Immature natural killer cell (primary cell): Measurements from ENCODE around the gene TIMP3. TPM values are rescaled to one million over a fixed set of nuclear protein-coding genes. Genes with fewer than 3 reads are reported as not detected.

Experiments used
- DNase-seq, 3 donors: peaks; one replicate each; pipeline ENCODE4 v3.0.0; 2022; ENCODE audit warnings: mixed read lengths in 1 of 3
- H3K27ac Mint-ChIP-seq, 6 donors: one replicate each; pipeline ENCODE4 v1.8.0; 2020; ENCODE audit warnings: mixed read lengths in 6 of 6, mild to moderate bottlenecking in 5 of 6, inconsistent platforms in 4 of 6, moderate library complexity in 3 of 6
- H3K27me3 Mint-ChIP-seq, 3 donors: one replicate each; pipeline ENCODE4 v1.8.0; 2020 to 2021; ENCODE audit warnings: low read depth in 3 of 3, mild to moderate bottlenecking in 3 of 3, mixed read lengths in 3 of 3, moderate library complexity in 3 of 3, inconsistent platforms in 1 of 3
- H3K36me3 Mint-ChIP-seq, 3 donors: one replicate each; pipeline ENCODE4 v1.8.0; 2020; ENCODE audit warnings: mixed read lengths in 3 of 3, inconsistent platforms in 2 of 3, mild to moderate bottlenecking in 2 of 3
- H3K4me1 Mint-ChIP-seq, 2 donors: one replicate each; pipeline ENCODE4 v1.8.0; 2020; ENCODE audit warnings: inconsistent platforms in 2 of 2, mild to moderate bottlenecking in 2 of 2, mixed read lengths in 2 of 2, moderate library complexity in 1 of 2
- H3K4me3 Mint-ChIP-seq, 5 donors: one replicate each; pipeline ENCODE4 v1.8.0; 2020; ENCODE audit warnings: mild to moderate bottlenecking in 5 of 5, mixed read lengths in 5 of 5, inconsistent platforms in 3 of 5, moderate library complexity in 3 of 5
- H3K9me3 Mint-ChIP-seq, 6 donors: one replicate each; pipeline ENCODE4 v1.8.0; 2020; ENCODE audit warnings: mild to moderate bottlenecking in 6 of 6, mixed read lengths in 6 of 6, inconsistent platforms in 4 of 6, moderate library complexity in 3 of 6
- polyA plus RNA-seq, 3 donors: library from polyadenylated mRNA; unstranded; fragments of 300-500 nt; fragmentation: Illumina TruSeq; gene quantifications; one replicate each; pipeline ENCODE4 v1.2.3, GENCODE V29; 2021

TIMP3 gene
- polyA plus RNA-seq, 3 donors from 2014 or later, result not detected

GRCh38 chr22:32820131-32821119 is 18.9 kb downstream of the TIMP3 start:
- H3K9me3 Mint-ChIP-seq, result peaks cover 0 to 6% (median 0%) of the 10 kb centered on the region in 6 donors
- peaks cover 1 to 3% (median 2%) of the 10 kb centered on the region in 3 donors for H3K27me3 Mint-ChIP-seq
- DNase-seq, result no peak
- H3K36me3 Mint-ChIP-seq, result no peaks in the 10 kb centered on the region
- H3K27ac Mint-ChIP-seq, result no peak overlapping the region
- no peak overlapping the region for H3K4me3 Mint-ChIP-seq
- no peaks in the 10 kb centered on the region for H3K4me1 Mint-ChIP-seq

- H3K27ac Mint-ChIP-seq, result no peak overlapping the region
- no peaks in the 10 kb centered on the region for H3K4me1 Mint-ChIP-seq
- peaks cover 0 to 6% (median 0%) of the 10 kb centered on the region in 6 donors for H3K9me3 Mint-ChIP-seq
- H3K36me3 Mint-ChIP-seq, result no peaks in the 10 kb centered on the region
- no peak for DNase-seq
- peaks cover 1 to 3% (median 2%) of the 10 kb centered on the region in 3 donors for H3K27me3 Mint-ChIP-seq
- H3K4me3 Mint-ChIP-seq, result no peak overlapping the region
These were observed 20.8 kb downstream of the TIMP3 start for GRCh38 chr22:32822179-32822877.

- H3K9me3 Mint-ChIP-seq, result peaks cover 0 to 6% (median 0%) of the 10 kb centered on the region in 6 donors
- H3K27me3 Mint-ChIP-seq, result peaks cover 1 to 4% (median 3%) of the 10 kb centered on the region in 3 donors
- H3K27ac Mint-ChIP-seq, result no peak overlapping the region
- H3K4me3 Mint-ChIP-seq, result no peak overlapping the region
- DNase-seq, result no peak
- H3K4me1 Mint-ChIP-seq, result no peaks in the 10 kb centered on the region
- no peaks in the 10 kb centered on the region for H3K36me3 Mint-ChIP-seq
These were observed 21.7 kb downstream of the TIMP3 start for GRCh38 chr22:32823024-32823730.

GRCh38 chr22:32824531-32825312 is 23.2 kb downstream of the TIMP3 start:
- Mint-ChIP-seq H3K36me3 (no peaks in the 10 kb centered on the region), H3K4me1 (no peaks in the 10 kb centered on the region), H3K27ac (no peak overlapping the region), H3K27me3 (peaks cover 1 to 5% (median 4%) of the 10 kb centered on the region in 3 donors), H3K4me3 (no peak overlapping the region), H3K9me3 (peaks cover 0 to 6% (median 0%) of the 10 kb centered on the region in 6 donors)
- no peak for DNase-seq

GRCh38 chr22:32826537-32826936 is 25.0 kb downstream of the TIMP3 start:
- H3K9me3 Mint-ChIP-seq, result peaks cover 0 to 6% (median 0%) of the 10 kb centered on the region in 6 donors
- no peaks in the 10 kb centered on the region for H3K4me1 Mint-ChIP-seq

GRCh38 chr22:32827049-32827602 is 25.6 kb downstream of the TIMP3 start:
- Mint-ChIP-seq H3K4me3 (no peak overlapping the region), H3K36me3 (no peaks in the 10 kb centered on the region), H3K4me1 (no peaks in the 10 kb centered on the region), H3K27me3 (peaks cover 1 to 5% (median 4%) of the 10 kb centered on the region in 3 donors), H3K9me3 (peaks cover 0 to 6% (median 0%) of the 10 kb centered on the region in 6 donors), H3K27ac (no peak overlapping the region)
- no peak for DNase-seq

More at GRCh38 chr22:32826537-32826936, 25.0 kb downstream of the TIMP3 start:
- H3K27ac Mint-ChIP-seq, result no peak overlapping the region
- no peaks in the 10 kb centered on the region for H3K36me3 Mint-ChIP-seq
- no peak for DNase-seq
- peaks cover 1 to 5% (median 4%) of the 10 kb centered on the region in 3 donors for H3K27me3 Mint-ChIP-seq
- H3K4me3 Mint-ChIP-seq, result no peak overlapping the region

- Mint-ChIP-seq H3K4me1 (no peaks in the 10 kb centered on the region), H3K4me3 (no peak overlapping the region), H3K9me3 (peaks cover 0 to 6% (median 0%) of the 10 kb centered on the region in 6 donors), H3K27ac (no peak overlapping the region), H3K27me3 (peaks cover 1 to 4% (median 2%) of the 10 kb centered on the region in 3 donors), H3K36me3 (no peaks in the 10 kb centered on the region)
- DNase-seq, result no peak
These were observed 26.6 kb downstream of the TIMP3 start for GRCh38 chr22:32828150-32828549.

GRCh38 chr22:32828561-32828960 is 27.1 kb downstream of the TIMP3 start:
- peaks cover 1 to 4% (median 3%) of the 10 kb centered on the region in 3 donors for H3K27me3 Mint-ChIP-seq
- no peak for DNase-seq
- H3K9me3 Mint-ChIP-seq, result peaks cover 0 to 6% (median 0%) of the 10 kb centered on the region in 6 donors
- no peaks in the 10 kb centered on the region for H3K36me3 Mint-ChIP-seq
- H3K4me3 Mint-ChIP-seq, result no peak overlapping the region
- H3K4me1 Mint-ChIP-seq, result no peaks in the 10 kb centered on the region
- H3K27ac Mint-ChIP-seq, result no peak overlapping the region

GRCh38 chr22:32829451-32829851 is 27.9 kb downstream of the TIMP3 start:
- Mint-ChIP-seq H3K9me3 (peaks cover 0 to 6% (median 0%) of the 10 kb centered on the region in 6 donors), H3K27ac (no peak overlapping the region), H3K4me1 (no peaks in the 10 kb centered on the region), H3K4me3 (no peak overlapping the region), H3K27me3 (peaks cover 1 to 5% (median 1%) of the 10 kb centered on the region in 3 donors), H3K36me3 (no peaks in the 10 kb centered on the region)
- DNase-seq, result no peak

GRCh38 chr22:32830473-32830872 is 29.0 kb downstream of the TIMP3 start:
- Mint-ChIP-seq H3K4me1 (no peaks in the 10 kb centered on the region), H3K27ac (no peak overlapping the region), H3K4me3 (no peak overlapping the region), H3K27me3 (peaks cover 0 to 5% (median 1%) of the 10 kb centered on the region in 3 donors), H3K9me3 (no peaks in the 10 kb centered on the region), H3K36me3 (no peaks in the 10 kb centered on the region)
- DNase-seq, result no peak

GRCh38 chr22:32830957-32831356 is 29.5 kb downstream of the TIMP3 start:
- no peaks in the 10 kb centered on the region for H3K9me3 Mint-ChIP-seq
- peaks cover 0 to 5% (median 1%) of the 10 kb centered on the region in 3 donors for H3K27me3 Mint-ChIP-seq
- H3K4me3 Mint-ChIP-seq, result no peak overlapping the region
- no peak overlapping the region for H3K27ac Mint-ChIP-seq
- DNase-seq, result no peak
- no peaks in the 10 kb centered on the region for H3K36me3 Mint-ChIP-seq
- no peaks in the 10 kb centered on the region for H3K4me1 Mint-ChIP-seq

- no peak overlapping the region for H3K4me3 Mint-ChIP-seq
- peaks cover 0 to 5% (median 1%) of the 10 kb centered on the region in 3 donors for H3K27me3 Mint-ChIP-seq
- no peaks in the 10 kb centered on the region for H3K36me3 Mint-ChIP-seq
- no peaks in the 10 kb centered on the region for H3K4me1 Mint-ChIP-seq
- no peak overlapping the region for H3K27ac Mint-ChIP-seq
- no peak for DNase-seq
- no peaks in the 10 kb centered on the region for H3K9me3 Mint-ChIP-seq
These were observed 30.1 kb downstream of the TIMP3 start for GRCh38 chr22:32831584-32831983.
